T1000 (cell line): ENCODE data around the gene CDT1.
"Not testable (repeated sequence)": the region's sequence is repeated elsewhere in the genome, so short reads cannot be mapped to it uniquely, and the experiment has no call there.

ENCODE experiments used
- DNase-seq: peaks from one replicate; lab custom pipeline; 2025; ENCODE audit warnings: mixed read lengths; lab: John Stamatoyannopoulos, UW

CDT1 gene

DNA sequence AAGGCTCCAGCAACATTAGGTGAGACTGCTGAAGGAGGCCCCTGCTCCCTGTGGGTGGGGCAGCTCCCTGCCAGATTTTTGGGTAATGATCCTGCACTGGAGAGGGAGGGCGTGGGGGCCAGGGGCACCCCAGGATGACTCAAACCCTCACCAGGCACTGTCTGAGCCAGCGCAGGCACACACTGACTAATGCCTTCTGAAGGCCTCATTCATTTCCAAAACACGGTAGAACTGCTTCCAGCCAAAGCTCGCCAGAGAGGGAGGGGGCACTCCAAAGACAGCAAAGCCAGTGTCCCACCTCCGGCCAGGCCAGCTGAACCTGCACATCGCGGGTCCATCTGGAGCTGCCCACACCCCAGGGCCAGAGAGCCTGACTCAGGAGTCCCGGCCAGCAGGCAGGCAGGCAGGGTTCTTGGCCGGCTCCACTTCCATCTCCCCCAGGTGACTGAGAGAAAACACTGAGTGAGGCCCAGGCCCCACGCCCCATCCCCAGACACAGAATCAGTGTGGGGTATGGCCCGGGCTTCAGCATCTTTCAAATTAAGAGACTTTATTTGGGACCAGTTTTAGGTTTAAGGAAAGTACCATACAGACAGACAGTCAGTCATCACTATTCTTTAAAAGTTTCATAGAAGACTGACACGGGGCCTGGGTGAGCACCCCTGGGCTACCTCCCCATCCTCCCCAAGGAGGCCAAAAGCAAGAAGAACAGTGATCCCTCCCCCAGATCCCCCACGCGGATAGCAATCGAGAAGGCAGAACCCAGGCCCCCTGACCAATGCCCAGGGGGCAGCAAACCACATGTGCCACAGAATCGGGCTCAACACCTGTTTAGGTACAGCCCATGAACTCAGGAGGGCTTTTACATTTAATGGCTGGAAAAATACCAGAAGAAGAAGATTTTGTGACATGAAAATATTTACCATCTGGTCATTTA is 20.9 kb upstream of the CDT1 start:
- peak; percentile 52 for DNase-seq

DNA sequence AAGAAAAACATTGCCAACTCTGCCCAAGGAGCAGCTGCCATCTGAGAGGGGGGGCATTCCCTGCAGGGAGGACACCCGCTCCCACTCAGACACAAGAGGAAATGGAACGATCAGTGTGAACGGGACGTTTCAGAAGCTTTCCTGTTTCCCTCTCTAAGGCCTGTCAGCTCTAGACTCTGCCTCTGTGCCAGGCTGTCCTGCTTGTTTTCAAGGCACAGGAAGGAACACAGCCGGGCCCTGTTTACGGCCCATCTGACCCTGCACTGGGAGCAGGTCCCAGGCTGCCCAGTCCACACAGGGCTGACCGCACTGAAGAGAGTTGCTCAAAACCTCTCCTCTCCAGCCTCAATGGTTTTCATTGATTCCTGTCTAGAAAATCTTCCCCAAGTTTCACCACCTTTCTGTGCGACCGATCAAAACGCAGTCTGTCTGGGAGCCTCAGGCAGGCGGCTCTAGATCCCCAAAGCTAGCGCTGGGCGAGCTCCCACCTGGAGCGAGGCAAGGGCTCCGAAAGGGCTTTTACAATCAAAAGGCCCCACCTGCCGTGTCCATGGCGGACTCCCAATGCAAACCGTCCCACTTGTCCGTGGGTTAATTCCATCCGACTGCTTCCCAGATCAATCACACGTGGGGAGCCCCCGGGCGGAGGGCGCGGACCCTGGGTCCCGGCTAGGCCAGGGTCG is 20.1 kb upstream of the CDT1 start:
- no peak for DNase-seq

DNA sequence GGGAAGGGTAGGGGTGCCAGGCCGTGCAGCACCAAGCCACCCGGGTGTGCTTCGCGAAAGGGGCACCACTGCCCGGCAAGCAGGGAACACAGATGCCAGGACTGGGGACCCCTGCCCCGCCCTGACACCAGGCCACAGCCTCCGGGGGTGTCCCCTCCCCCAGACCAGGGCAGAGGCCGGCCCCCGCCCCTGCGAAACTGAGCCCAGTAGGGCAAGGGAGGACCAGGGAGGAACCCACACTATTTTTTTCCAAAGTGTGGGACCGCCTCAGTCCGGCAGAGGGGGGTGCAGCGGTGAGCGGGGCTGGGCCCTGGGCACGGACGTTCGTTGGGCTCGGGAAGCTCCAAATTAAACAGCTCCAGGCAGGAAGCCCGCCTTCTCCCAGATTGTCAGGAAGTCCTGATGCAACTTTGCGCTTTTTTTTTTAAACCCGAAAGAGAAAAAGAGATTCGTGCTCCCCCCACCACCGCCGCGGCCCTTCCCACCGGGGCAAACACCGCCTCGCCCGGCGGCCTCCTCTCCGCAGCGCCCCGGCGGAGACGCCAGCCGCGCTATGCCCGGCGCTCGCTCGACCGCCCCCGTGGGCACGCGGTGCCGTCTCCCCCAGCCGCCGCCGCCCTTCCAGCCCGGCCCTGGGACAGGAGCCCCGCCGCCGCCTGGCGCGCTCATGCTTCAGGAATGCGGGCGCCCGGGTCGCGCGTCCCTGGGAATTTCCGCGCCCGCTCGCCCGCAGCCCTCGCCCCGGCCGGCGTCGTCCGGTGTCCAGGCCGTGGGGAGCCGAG is 19.3 kb upstream of the CDT1 start:
- peak; percentile 32 for DNase-seq

DNA sequence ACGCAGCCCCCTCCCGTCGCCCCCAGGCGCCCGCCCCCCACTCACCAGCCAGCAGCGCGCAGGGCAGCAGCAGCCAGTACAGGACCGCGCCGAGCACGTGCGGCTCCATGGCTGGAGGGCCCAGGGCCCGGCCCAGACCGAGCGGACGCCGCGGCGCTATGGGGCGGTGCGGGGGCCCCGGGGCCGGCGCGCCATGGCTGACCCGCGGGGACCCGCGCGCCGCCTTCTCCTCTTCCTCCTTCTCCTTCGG is 18.8 kb upstream of the CDT1 start:
- no peak for DNase-seq

DNA sequence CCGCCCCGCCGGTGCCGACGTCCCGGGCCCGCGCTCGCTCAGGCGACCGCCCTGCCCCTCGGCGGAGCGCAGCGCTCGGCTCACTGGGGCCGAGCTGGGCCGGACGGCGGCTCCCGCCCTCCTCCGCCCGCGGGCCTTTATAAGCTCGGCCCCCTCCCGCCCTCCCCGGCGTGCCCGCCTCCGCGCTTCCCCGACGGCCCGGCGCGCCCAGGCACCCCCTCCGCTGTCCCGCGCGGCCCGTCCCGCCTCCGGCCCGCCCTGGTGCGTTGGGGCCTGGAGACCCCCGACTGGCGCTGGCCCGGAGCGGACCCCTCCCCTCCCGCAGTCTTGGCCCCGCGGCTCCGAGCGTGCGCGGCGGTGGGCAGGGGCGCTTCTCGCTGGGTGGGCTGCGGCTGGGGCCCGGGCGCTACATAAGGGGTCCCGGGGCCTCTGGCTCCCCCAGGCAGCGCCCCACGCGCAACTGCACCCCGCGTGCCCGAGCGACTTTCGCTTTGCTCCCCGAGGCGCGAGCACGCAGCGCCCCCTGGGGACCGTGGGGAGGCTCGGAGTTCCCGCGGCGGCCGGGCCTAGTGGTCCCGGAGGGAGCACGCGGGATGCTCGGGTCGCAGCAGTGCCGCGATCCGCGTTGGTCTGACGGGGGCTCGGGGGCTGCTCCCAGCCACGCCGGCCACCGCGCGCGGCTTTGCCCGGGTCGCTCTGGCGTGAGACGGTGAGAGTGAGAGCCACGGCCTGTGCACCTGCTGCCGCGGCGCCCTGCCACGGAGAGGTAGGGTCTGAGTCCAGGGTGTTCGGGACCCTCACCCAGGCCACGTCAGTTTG is 18.3 kb upstream of the CDT1 start, which contains the start of gene PIEZO1:
Gene PIEZO1, minus strand, starts transcription at position 115 of the 819 bp plus-strand sequence. CDS start 256 bp downstream, outside the sequence.
- DNase-seq, result no peak

DNA sequence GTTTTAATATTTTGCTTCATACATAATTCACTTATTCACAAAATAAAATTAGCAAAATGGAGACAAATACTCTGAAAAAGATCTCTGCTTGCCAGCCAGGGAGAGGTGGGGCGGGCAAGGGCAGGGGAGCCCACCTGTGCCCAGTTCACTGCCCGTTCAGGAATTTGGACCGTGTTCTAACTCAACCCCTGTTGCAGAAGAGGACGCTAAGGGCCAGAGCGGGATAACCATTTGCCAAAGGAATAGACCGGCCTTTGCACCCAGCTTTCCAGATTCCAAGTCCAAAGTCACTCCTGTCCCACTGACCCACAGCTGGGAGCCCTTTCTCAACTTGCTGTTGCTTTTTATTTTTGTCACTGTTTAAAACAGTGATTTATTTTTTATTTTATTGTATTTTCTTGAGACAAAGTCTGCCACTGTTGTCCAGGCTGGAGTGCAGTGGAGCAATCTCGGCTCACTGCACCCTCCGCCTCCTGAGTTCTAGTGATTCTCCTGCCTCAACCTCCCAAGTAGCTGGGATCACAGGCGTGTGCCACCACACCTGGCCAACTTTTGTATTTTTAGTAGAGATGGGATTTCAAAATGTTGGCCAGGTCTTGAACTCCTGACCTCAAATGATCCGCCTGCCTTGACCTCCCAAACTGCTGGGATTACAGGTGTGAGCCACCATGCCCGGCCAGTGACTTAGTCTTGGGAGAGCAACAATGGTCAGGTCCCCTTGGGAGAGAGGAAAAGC is 15.8 kb upstream of the CDT1 start:
- no peak for DNase-seq

DNA sequence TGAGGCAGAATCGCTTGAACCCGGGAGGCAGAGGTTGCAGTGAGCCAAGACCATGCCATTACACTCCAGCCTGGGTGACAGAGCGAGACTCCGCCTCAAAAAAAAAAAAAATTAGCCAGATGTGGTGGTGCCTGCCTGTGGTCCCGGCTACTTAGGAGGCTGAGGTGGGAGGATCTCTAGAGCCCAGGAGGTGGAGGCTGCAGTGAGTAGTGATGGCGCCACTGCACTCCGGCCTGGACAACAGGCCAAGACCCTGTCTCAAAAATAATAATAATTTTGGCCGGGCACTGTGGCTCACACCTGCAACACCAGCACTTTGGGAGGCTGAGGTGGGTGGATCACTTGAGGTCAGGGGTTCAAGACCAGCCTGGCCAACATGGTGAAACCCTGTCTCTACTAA is 14.8 kb upstream of the CDT1 start:
- not testable (repeated sequence) for DNase-seq

DNA sequence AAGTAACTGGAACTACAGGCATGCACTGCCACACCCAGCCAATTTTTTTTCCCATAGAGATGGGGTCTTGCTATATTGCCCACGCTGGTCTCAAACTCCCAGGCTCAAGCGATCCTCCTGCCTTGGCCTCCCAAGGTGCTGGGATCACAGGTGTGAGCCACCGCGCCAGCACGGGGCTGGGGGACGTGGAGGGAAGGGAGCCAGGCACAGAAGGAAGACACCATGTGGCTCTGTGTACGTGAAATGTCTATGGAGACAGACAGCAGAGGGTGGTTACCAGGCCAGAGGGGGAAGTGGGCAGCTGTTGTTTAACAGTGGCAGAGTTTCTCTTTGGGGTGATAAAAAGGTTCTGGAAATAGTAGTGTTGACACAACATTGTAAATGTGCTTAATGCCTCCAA is 14.0 kb upstream of the CDT1 start:
- DNase-seq, result no peak

DNA sequence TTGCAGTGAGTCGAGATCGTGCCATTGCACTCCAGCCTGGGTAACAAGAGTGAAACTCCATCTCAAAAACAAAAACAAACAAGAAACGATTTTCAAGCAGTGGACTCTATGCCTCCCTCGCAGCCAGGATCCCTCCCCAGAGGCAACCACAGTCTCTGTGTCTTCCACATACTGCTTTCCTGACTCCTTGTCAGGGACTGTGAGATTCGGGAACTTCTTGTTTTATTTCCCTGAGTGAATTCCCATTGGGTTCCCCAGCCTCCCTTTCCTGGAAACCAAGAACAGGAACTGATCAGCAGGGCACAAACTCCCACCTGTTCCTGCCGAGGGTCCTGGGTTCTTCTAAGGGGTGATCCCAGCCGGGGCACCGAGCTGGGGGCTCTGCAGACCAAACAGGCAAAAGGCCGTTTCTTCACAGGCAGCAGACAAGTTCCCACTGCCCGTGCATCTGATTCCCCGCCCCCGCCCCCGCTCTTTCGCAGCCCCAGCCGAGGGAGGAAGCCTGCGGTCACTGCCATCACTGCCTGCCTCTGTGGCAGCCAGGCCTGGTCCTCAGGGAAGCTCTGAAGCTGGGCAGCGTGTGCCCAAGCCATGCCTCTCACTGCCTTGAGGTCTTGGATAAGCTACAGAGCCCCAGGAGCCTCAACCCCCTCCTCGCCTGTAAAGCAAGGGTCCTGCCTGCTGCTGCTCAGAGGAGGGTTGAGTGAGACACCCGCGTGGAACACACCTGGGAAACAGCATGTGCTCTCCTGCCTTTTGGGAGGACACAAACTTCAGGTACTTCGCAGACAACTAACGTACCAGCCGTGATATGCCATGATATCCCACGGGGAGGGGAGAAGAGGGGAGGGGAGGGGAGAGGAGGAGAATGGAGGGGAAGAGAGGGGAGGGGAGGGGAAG is 13.0 kb upstream of the CDT1 start:
- DNase-seq, result no peak

DNA sequence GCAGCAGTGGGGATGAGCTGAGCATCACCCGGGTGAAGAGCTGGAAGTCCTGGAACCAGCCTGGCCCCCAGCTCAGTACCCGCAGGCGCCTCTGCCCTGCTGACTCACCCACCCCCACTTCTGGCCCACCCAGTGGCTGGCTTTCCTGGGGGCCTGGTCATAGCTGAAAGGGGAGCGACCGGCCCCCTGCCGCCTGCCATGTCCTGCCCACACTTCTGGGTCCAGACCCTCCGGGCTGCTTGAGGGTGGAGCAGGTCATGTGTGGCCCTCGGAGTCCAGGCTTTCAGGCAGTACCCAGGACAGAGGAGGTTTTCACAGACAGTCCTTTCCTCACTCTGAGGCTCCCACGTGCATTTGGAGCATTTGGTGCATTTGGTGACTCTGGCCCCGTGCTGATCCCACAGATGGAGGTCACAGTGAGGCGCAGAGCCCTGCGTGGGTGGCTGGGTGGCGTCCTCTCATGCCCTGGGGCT is 11.5 kb upstream of the CDT1 start:
- DNase-seq, result peak; percentile 21

DNA sequence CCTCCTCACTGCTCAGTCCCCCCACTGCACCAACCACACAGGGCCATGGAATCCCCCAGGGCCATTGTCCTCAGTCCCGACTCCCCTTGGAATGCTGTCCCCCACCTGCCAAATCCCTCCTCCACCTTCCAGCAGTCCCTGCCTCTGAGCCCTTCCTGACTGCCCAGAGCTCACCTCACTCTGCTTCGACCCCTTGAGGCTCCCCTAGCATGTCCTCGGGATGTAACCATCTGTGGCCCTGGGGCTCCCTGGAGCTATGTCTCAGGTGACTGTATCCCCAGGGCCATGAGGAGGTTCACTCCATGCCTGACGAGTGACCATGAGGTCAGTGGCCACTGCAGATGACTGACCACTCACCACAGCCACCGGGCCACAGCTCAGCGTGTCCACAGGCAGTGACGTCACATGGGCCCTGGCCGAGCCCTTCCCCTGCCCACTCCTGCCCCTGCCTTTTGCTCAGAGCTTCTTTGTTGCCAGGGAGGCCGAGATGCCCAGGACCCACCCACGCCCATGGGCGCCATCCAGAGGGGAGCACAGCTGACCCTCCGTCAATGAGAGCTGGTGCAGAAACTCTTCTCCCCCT is 10.8 kb upstream of the CDT1 start:
- no peak for DNase-seq

DNA sequence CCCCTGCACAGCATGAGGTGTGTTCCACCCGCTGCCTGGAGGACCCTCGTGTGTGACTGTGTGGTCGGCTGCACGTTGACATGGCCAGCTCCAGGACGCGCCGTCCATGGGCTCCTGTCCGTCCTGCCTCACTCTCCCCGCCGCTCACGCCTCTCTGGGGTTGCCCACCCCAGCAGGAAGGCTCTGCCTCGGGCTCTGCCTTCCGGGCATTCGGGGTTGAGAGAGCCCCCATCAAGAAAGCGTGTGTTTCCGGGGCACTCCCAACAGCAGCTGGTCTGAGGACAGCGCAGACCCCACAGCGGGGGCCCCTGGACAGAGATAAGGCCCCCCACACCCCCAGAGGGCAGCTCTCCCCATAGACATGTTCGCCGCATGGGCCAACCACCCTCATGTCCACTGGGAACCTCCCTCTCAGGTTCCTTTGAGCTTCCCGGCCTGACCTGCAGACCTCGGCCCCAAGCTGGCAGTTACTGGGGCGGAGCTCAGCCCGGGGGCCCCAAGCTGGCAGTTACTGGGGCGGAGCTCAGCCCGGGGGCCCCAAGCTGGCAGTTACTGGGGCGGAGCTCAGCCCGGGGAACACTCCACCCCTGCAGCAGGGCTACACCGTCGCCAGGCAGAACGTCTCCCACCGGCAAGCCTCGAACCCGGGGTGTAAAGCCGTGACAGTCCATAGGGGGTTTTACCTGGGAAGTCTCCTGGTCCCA is 10.2 kb upstream of the CDT1 start:
- DNase-seq, result no peak

DNA sequence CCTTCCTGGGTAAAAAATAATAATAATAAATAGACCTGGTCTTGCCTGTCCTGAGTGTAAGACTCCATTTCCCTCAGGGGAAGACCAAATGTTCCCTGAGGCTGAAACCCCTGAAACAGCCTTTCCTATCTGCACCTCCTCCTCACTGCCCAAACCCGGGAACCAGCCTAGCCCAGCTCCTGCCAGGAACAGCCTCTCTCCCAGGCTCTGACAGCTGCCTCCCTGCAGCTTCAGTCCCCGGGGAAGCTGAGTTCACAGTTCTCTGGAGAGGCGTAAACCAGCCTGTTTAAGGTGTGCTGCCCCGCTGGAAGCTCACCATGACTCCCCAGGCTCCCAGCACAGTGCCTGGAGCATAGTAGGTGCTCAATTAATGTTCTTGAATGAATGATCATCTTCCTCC is 7.3 kb upstream of the CDT1 start:
- DNase-seq, result no peak

DNA sequence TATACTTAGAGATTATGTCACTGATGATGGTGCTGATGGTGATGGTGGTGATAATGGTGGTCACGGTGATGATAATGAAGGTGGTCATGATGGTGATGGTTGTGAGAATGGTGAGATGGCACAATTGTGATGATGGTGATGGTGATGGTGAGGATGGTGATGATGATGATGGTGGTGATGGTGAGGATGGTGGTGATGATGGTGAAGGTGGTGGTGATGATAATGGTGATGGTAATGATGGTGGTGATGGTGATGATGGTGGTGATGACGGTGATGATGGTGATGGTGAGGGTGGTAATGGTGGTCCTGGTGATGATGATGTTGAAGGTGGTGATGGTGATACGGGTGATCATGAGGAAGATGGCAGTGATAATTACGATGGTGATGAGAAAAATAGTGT is 5.5 kb upstream of the CDT1 start:
- no peak for DNase-seq

DNA sequence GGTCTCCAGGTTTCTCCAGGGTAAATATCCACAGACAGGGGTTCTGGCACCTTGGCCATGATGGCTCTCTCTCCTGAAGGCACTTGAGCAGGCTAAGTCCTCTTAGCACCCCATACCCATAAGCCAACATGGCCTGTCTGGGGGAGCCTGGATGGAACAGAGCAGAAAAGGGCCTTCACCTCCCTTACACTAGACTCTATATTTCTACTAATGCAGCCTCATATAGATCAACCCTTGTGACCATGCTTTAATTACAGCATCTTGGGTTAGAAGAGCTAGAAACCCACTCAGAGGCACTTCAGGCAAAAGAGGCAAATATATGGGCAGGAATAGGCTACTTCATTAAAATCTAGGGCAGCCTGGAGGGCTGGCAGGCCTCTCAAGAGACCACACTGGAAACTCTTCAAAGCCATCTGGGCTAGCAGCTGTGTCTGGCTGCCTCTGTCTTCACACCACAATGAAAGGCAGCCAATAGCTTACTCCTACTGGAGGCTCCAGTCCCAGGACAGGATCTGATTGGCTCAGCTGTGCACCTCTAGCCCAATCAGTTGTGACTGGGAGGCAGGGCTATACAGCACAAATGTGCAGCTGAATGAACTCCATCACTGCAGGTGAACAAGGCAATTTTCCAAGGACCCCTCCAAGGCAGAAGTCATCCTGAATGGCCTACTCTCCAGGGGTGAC is 4.7 kb upstream of the CDT1 start:
- DNase-seq, result no peak

DNA sequence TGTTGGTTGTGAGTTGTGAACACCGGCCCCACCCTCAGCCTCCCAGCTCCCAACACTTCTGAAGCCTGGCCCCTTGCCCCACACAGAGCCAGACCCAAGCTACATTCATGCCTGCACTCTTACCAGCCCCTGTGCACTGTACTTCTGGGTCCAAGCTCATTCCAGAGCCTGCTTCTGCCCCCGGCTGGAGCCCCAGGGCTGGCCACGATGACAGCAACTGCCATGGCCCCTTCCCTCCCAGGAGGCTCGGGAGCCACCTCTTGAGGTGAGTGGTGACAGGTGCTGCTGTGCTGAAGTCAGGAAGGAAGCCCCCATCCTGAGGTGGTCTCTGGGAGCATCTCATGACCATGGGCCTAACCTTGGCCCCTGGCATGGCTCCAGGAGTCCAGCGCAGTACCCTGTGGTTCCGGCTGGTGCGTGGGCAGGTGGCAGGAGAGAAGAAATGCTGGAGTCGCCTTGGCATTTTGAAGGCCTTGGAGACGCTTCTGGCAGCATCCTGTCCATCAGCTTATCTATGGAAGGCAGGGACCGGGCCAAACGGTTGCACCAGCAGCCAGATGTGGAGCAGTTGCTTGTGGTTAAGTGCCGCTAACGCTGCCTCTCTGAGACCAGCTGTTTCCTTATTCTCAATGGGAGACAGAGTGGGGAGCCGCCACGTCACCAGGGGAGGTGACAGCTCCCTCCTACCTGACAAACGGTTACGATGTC is 3.9 kb upstream of the CDT1 start:
- no peak for DNase-seq

DNA sequence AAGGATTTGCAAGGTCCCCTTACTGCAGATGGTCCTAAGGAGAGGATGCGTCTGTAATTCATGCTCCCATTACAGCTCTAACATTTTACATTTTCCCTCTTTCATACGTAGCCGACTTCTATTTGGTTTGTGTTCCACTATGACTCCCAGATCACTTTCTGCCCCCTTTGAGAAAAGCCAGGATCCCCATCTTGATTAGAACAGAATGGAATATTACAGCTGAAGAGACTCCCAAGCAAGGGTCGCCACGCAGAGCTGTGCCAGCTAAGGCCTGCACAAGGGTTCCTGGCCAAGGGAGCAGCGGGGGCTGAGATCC is 3.4 kb upstream of the CDT1 start:
- DNase-seq, result no peak

DNA sequence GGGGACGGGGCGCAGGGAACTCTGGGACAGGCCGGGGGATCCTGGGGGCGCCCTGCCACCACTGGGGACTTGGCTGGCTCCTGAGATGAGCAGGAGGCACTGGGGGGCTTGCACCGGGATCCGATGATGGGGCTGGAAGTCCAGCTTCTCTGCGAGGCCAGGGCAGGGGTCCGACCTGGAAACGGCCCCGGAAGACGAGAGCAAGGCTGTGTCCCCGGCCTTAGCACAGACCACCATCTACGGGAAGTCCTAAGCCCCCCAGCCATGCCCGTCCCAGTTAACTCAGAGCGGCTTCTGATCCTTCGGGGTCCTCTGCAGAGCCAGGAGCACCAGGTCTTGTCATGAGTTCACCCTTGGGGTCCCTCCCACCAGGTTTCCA is 573 bp downstream of the CDT1 start:
- DNase-seq, result no peak
